Measurements from ENCODE around the gene CRX.
"Not testable (repeated sequence)": the region's sequence is repeated elsewhere in the genome, so short reads cannot be mapped to it uniquely, and the experiment has no call there.

CRX gene

GRCh38 chr19:47861630-47862029 is 39.9 kb downstream of the CRX start:
- no peak for DNase-seq

- DNase-seq: peak; percentile 95
These were observed 41.8 kb downstream of the CRX start for GRCh38 chr19:47863514-47863936.

DNA sequence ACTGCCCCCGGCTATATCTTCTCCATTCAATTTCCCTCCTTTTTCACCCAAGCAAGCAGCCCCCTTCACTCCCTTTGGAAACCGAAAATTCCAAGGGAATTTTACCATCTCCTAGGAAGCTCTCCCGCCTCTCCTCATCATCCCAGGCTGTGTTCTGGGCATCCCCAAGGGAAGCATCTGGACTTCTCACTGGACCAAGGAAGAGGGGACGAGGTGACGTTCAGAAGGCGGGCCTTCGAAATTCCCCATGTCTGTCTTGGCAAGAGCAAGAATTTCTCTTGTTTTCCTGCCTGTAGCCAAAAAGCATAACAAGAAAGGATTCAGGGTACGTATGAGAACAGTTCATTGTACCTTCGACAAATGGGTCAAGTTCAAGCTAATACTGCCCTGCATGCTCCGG is 43.4 kb downstream of the CRX start:
- no peak for DNase-seq

- no peak for DNase-seq
These were observed 57.2 kb downstream of the CRX start for GRCh38 chr19:47878906-47879305.

- DNase-seq: not testable (repeated sequence)
These were observed 57.6 kb downstream of the CRX start for GRCh38 chr19:47879385-47879784.

DNA sequence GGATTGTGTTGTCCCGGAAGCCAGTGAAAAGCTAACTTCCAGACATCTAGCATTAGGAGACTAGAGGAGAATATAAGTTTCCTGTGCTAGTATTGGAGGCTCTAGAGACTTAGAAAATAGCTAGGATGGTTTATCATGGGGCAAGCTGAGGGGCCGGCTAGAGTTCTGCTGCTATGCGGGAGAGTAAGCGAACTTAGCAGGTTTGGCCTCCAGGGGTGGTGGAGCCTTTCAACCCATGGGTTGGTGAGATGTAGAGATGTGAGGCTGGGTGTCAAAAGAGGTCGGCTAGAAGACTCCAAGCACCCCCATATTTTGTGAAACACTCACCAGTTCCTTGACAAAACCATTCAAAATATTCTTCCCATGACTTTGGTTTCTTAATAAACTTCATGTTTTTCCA is 60.0 kb downstream of the CRX start:
- DNase-seq: no peak

DNA sequence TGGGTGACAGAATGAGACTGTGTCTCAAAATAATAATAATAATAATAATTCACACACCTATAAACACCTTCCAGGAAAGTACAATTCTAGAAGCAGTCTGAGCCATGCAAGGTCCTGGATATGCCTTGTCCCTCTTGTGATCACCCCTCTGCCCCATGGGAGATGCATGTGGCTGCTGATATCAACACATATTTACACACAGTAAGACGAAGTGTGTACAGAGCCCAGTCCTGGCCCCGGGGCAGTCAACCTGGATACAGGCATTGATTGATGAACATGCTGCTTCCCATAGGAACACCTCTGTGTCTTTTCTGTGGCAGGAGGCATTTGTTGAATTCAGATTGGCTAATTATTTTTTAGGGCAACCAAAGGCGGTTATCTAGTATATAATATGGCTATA is 61.2 kb downstream of the CRX start:
- no peak for DNase-seq

DNA sequence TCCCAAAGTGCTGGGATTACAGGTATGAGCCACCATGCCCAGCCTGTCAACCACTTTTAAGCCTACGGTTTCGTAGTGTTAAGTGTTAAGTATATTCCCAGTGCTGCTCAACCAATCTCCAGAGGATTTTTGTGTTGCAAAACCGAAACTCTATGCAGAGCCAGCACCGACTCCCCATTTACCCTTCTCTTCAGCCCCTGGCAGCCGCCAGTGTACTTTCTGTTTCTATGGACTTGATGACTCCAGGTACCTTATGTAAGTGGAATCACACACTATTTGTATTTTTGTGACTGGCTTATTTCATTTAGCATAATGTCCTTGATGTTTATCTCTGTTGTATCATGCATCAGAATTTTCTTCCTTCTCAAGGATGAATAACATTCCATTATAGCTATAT is 63.3 kb downstream of the CRX start:
- no peak for DNase-seq

DNA sequence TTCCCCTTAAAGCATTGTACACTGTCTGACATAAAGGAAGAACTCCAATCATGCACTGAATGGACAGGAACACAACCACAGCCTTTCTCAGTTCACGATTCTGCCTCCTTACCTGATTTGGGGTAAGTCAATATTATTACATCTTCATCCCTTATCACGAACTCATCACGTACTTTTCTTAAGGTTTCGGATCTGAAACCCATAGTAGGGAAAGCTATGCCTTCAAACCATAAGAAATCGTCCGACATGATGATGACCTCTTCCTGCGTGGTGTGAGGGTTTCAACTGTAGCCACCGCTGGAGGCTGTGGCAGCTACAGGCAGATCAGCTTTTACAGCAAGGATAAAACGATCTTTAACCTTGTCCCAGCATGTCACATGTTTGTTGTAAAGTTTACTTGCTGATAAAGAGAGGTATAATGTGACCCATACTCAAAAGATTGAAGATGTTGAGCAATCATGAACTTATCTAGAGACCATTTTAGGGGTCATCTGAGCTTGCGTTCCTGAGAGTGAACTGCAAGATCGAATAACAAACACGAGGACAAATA is 64.3 kb downstream of the CRX start, which contains the start of gene SULT2A1:
Gene SULT2A1 (minus strand): TSS at position 306 of the 550 bp plus-strand sequence. CDS start 58 bp downstream, at position 248.
- DNase-seq: no peak

DNA sequence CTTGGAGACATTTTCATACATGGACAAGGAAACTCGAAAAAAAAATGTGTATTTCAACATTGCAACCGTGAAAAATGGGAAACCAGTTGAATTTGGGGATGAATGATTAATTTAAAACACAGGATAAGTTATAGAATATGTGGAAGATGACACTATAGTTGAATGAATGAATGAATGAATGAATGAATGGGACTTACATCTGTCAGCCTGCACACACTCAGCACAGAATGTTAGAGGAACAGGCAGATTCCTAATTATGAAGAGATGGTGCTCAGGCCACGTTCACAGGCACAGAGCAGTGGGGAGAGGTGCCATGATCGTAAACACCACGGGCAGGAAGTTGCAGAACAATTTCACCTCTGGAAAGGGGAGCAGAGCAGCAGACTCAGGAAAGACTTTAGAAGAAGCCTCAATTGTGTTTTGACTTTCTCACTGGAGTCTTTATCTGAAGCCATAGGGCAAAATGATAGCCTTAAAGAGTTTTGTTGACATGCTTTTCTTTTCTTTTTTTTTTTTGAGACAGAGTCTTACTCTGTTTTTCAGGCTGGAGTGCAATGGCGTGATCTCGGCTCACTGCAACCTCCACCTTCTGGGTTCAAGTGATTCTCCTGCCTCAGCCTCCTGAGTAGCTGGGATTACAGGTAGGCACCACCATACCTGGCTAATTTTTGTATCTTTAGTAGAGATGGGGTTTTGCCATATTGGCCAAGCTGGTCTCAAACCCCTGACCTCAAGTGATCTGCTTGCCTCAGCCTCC is 69.3 kb downstream of the CRX start:
- no peak for DNase-seq

- DNase-seq: peak; percentile 16
These were observed 69.8 kb downstream of the CRX start for GRCh38 chr19:47891622-47891922.

- DNase-seq: peak; percentile 14
These were observed 70.4 kb downstream of the CRX start for GRCh38 chr19:47891923-47892666.

Measured in eye (tissue), 1 donor.